K562 (cell line): Measurements from ENCODE around the gene RECQL5. TPM values are rescaled to one million over a fixed set of nuclear protein-coding genes. Genes with fewer than 3 reads are reported as not detected.

Experiments
- ATAC-seq: fragments of 200-7000 bp; cut with Tn5 transposase; 3 replicates; pipeline ENCODE4 v1.9.1; 2020; ENCODE audit warnings: moderate library complexity
- BruUV-seq: library from RNA; stranded (reverse); fragments of 400-500 nt; replicated peaks from 2 replicates; lab custom pipeline; 2021; lab: Mats Ljungman, UMichigan
- CTCF ChIA-PET: fragments of 300-600 bp; formaldehyde crosslinking; extraction: SDS; loops from one replicate; lab custom pipeline; 2021; ENCODE audit warnings: low intra/inter-chr PET ratio; lab: Yijun Ruan, JAX
- POLR2A ChIA-PET: fragments of 300-600, 350-650 bp; sonication (Branson Sonifier 250); formaldehyde crosslinking; extraction: SDS; loops from one replicate; lab custom pipeline; 2021; ENCODE audit warnings: antibody characterized with exemption, inconsistent platforms; lab: Yijun Ruan, JAX
- DNase-seq, 4 experiments: peaks; one replicate each; pipeline versions ENCODE4 v3.0.0 to v3.0.0-alpha.2; 2011 to 2018; ENCODE audit warnings: low spot score in 3 of 4, mixed read lengths in 3 of 4; ENCODE audit errors: extremely low read depth in 1 of 4
- FAIRE-seq: peaks from 2 replicates; lab custom pipeline; 2011; peaks lifted over from hg19 to GRCh38; lab: Jason Lieb, UNC
- H2AFZ ChIP-seq: 2 replicates; pipeline ENCODE4 v1.6.0; 2011; ENCODE audit warnings: low read depth, low read length, control low read depth, inconsistent platforms
- H3K27ac ChIP-seq: fragments of 200-600 bp; 3 replicates; pipeline ENCODE4 v1.8.0; 2011; ENCODE audit warnings: low read depth, mild to moderate bottlenecking, control low read depth, inconsistent platforms, low read length, moderate library complexity, mixed read lengths; ENCODE audit errors: extremely low read depth
- H3K27me3 ChIP-seq, 2 experiments: fragments of 300-600 bp in 1 of 2; 2 replicates in 1 of 2; 3 replicates in 1 of 2; pipeline versions ENCODE4 v1.6.0 to v1.8.0; 2011; ENCODE audit warnings: inconsistent platforms in 2 of 2, low read length in 2 of 2, mild to moderate bottlenecking in 1 of 2, mixed read lengths in 1 of 2, moderate library complexity in 1 of 2; ENCODE audit not compliant: control insufficient read depth in 2 of 2, insufficient read depth in 2 of 2
- H3K36me3 ChIP-seq: fragments of 300-600 bp; 3 replicates; pipeline ENCODE4 v1.8.0; 2011; ENCODE audit warnings: mild to moderate bottlenecking, low read length, inconsistent platforms; ENCODE audit not compliant: control insufficient read depth, insufficient read depth
- H3K4me1 ChIP-seq, 2 experiments: fragments of 200-600 bp in 1 of 2; replicated peaks in 1 of 2; 2 replicates in 1 of 2; 3 replicates in 1 of 2; pipeline versions ENCODE4 v1.5.1 to v1.8.0; 2011; ENCODE audit warnings: inconsistent platforms in 2 of 2, low read length in 2 of 2, mild to moderate bottlenecking in 1 of 2, mixed read lengths in 1 of 2, moderate library complexity in 1 of 2; ENCODE audit not compliant: control insufficient read depth in 2 of 2, insufficient read depth in 2 of 2
- H3K4me2 ChIP-seq: 2 replicates; pipeline ENCODE4 v1.6.1; 2011; ENCODE audit warnings: low read length, control low read depth, inconsistent platforms, mixed read lengths; ENCODE audit not compliant: insufficient read depth
- H3K4me3 ChIP-seq: fragments of 200-600 bp; sonication (generic), shearing (Covaris generic); 2 replicates; pipeline ENCODE4 v1.5.1; 2016; ENCODE audit warnings: control low read depth, inconsistent platforms
- H3K79me2 ChIP-seq: fragments of 200-600 bp; 3 replicates; pipeline ENCODE4 v1.8.0; 2011; ENCODE audit warnings: low read length, inconsistent platforms; ENCODE audit not compliant: control insufficient read depth, insufficient read depth
- H3K9ac ChIP-seq, 2 experiments: 2 replicates each; pipeline versions ENCODE4 v1.6.0 to v1.6.1; 2011; ENCODE audit warnings: low read depth in 2 of 2, low read length in 2 of 2, control low read depth in 1 of 2, inconsistent platforms in 1 of 2, mild to moderate bottlenecking in 1 of 2, mixed read lengths in 1 of 2; ENCODE audit not compliant: insufficient read depth in 1 of 2
- H3K9me1 ChIP-seq: one replicate; pipeline ENCODE4 v1.6.0; 2011; ENCODE audit warnings: inconsistent platforms, mild to moderate bottlenecking, low read length, moderate library complexity; ENCODE audit not compliant: control insufficient read depth, insufficient read depth
- H3K9me3 ChIP-seq: replicated peaks from 2 replicates; pipeline ENCODE4 v1.5.1; 2011; ENCODE audit warnings: low read depth, low read length, inconsistent platforms; ENCODE audit not compliant: control insufficient read depth, insufficient read depth
- H4K20me1 ChIP-seq: replicated peaks from 2 replicates; pipeline ENCODE4 v1.6.1; 2011; ENCODE audit warnings: low read length, inconsistent platforms, mixed read lengths; ENCODE audit not compliant: control insufficient read depth, insufficient read depth
- CREM ChIP-seq: IDR thresholded peaks from 2 replicates; pipeline ENCODE4 v1.6.1; 2014; ENCODE audit warnings: antibody characterized with exemption, low read depth
- DACH1 ChIP-seq: fragments of 450-650 bp; IDR thresholded peaks from 2 replicates; pipeline ENCODE4 v1.6.1; 2018; ENCODE audit not compliant: partially characterized antibody
- HNRNPUL1 ChIP-seq: fragments of 200-400 bp; formaldehyde crosslinking; IDR thresholded peaks from 2 replicates; pipeline ENCODE4 v1.6.1; 2017; ENCODE audit warnings: low read length
- IRF9 ChIP-seq: fragments of 450-650 bp; IDR thresholded peaks from 2 replicates; pipeline ENCODE4 v1.6.1; 2016; ENCODE audit warnings: missing biosample characterization, missing genetic modification characterization
- LCOR ChIP-seq: sonication (generic); formaldehyde crosslinking; IDR thresholded peaks from 2 replicates; pipeline ENCODE4 v1.8.0; 2022; ENCODE audit warnings: mild to moderate bottlenecking, missing genetic modification reagents
- MITF ChIP-seq: IDR thresholded peaks from 2 replicates; pipeline ENCODE4 v1.6.1; 2014; ENCODE audit warnings: antibody characterized with exemption
- ZEB2 ChIP-seq: fragments of 450-650 bp; IDR thresholded peaks from 2 replicates; pipeline ENCODE4 v1.6.1; 2016
- ZKSCAN8 ChIP-seq: fragments of 200-800 bp; sonication (Bioruptor generic); IDR thresholded peaks from 2 replicates; pipeline ENCODE4 v1.6.1; 2016; ENCODE audit warnings: missing genetic modification characterization, missing compliant biosample characterization
- ZNF232 ChIP-seq: sonication (generic); formaldehyde crosslinking; IDR thresholded peaks from 2 replicates; pipeline ENCODE4 v1.8.0; 2022; ENCODE audit warnings: mild to moderate bottlenecking, missing genetic modification reagents
- ZNF316 ChIP-seq: fragments of 450-650 bp; IDR thresholded peaks from 2 replicates; pipeline ENCODE4 v1.6.1; 2016
- WGBS: fragments of 100-300 bp; shearing (Covaris generic); methylation state at CpG from one replicate; pipeline ENCODE4 v1.1.6; 2016; ENCODE audit warnings: low coverage, mixed read lengths; ENCODE audit not compliant: insufficient coverage; ENCODE audit errors: missing lambda C conversion rate; 5-methylcytosine and 5-hydroxymethylcytosine counted together
- in situ Hi-C: fragments of 300-500 bp; cut with MboI; formaldehyde crosslinking; loops from 4 replicates; pipeline ENCODE4 v1.15.0; 2018; ENCODE audit warnings: inconsistent platforms, mixed read lengths
- intact Hi-C: fragments of 100-400 bp; cut with micrococcal nuclease; formaldehyde crosslinking; loops from 2 replicates; pipeline ENCODE4 v1.14.2; 2022
- polyA plus RNA-seq, 8 experiments: library from polyadenylated mRNA; depleted of rRNA in 4 of 8; stranded (reverse) in 5 of 8; unstranded in 3 of 8; fragments of >200 nt; fragmentation: Nextera tagmentation in 2 of 8; fragmentation: Illumina TruSeq in 1 of 8; extraction: Ambion mirVana in 2 of 8; extraction: Trizol in 1 of 8; gene quantifications; 2 replicates each; pipeline versions ENCODE4 v1.2.1 to v1.2.3, GENCODE V29; 2011 to 2014; ENCODE audit warnings: inconsistent platforms in 1 of 8, missing spikeins in 1 of 8
- total RNA-seq, 7 experiments: library from RNA; depleted of rRNA in 6 of 7; stranded (reverse); fragments of >200 nt in 6 of 7; fragmentation: Illumina TruSeq in 2 of 7; extraction: Trizol in 2 of 7; gene quantifications; 2 replicates each; pipeline versions ENCODE4 v1.2.1 to v1.2.3, GENCODE V29; 2011 to 2021; ENCODE audit warnings: low replicate concordance in 1 of 7

Gene RECQL5
- total and polyA plus RNA-seq, 9 of the 15 experiments (the other 6 are each of a cell fraction or from before 2014, with no cell fraction given), result 4.1 to 34.8 (median 16.4) TPM

- no peak for TF ChIP-seq HNRNPUL1
- no peak for TF ChIP-seq LCOR
- no peak for TF ChIP-seq ZKSCAN8 (CRISPR knock-in tag)
- TF ChIP-seq MITF, result no peak
These were observed 59.9 kb downstream of the RECQL5 start (continued) for GRCh38 chr17:75607086-75607485.

GRCh38 chr17:75605790-75606189 is 61.2 kb downstream of the RECQL5 start:
- BruUV-seq, result no TSS peak
- Histone ChIP-seq H3K9me3 (no peaks in the 10 kb centered on the region), H3K79me2 (no peaks in the 10 kb centered on the region), H2AFZ (no peak overlapping the region), H3K4me2 (no peak overlapping the region), H3K4me3 (no peak overlapping the region), H3K9me1 (no peaks in the 10 kb centered on the region), H3K27me3 (peaks cover 7 to 18% of the 10 kb centered on the region in 2 experiments; a peak in 4 of 5 replicates), H3K4me1 (peaks cover 3 to 27% of the 10 kb centered on the region in 2 experiments; a peak in 3 of 5 replicates), H3K9ac (peak overlapping the region in 1 of 2 experiments; percentile 35; a peak in 1 of 4 replicates), H3K27ac (no peak overlapping the region), H4K20me1 (peaks cover 4% of the 10 kb centered on the region; the same call in 1 of the 2 replicates), H3K36me3 (no peaks in the 10 kb centered on the region)
- ChIA-PET POLR2A (no interaction called here), CTCF (no interaction called here)
- intact Hi-C loops, result no loop called here
- FAIRE-seq, result no peak
- no peak for DNase-seq
- TF ChIP-seq ZNF232 (CRISPR knock-in tag), result no peak
- no peak for TF ChIP-seq IRF9 (tag)
- no peak for TF ChIP-seq CREM
- TF ChIP-seq ZNF316, result no peak
- TF ChIP-seq DACH1, result no peak
- TF ChIP-seq ZEB2, result no peak
- 38% methylated on average over 13 of the region's 16 CpGs for WGBS
- in situ Hi-C loops, result no loop called here
- ATAC-seq, result no peak
